ENCODE data around the gene VSIG4. TPM values are rescaled to one million over a fixed set of nuclear protein-coding genes. Genes with fewer than 3 reads are reported as not detected.
"Not testable (repeated sequence)": the region's sequence is repeated elsewhere in the genome, so short reads cannot be mapped to it uniquely, and the experiment has no call there.

Gene VSIG4
- total RNA-seq, 1 experiment from 2014 or later = not detected

GRCh38 chrX:66071126-66071525 is 31.2 kb upstream of the VSIG4 start:
- Histone ChIP-seq H3K27ac (ENCODE audit: low read length) (no peak overlapping the region), H3K9ac (ENCODE audit: low read length) (no peak overlapping the region), H3K36me3 (ENCODE audit: low read depth, low read length) (no peaks in the 10 kb centered on the region), H4K20me1 (ENCODE audit: low read length) (no peaks in the 10 kb centered on the region), H3K9me2 (replicated peaks; ENCODE audit: low read length) (no peaks in the 10 kb centered on the region), H3K9me3 (ENCODE audit: low read length) (no peaks in the 10 kb centered on the region), H2AFZ (ENCODE audit: low read length) (no peak overlapping the region), H3K4me1 (ENCODE audit: insufficient read depth, low read length) (no peaks in the 10 kb centered on the region), H3K4me3 (ENCODE audit: low read length) (no peak overlapping the region), H3K79me2 (ENCODE audit: low read length) (no peaks in the 10 kb centered on the region), H3K27me3 (ENCODE audit: low read length) (no peaks in the 10 kb centered on the region), H3K4me2 (ENCODE audit: low read length) (no peak overlapping the region), H3F3A (ENCODE audit: low read length, unreplicated experiment) (no peaks in the 10 kb centered on the region)
- TF ChIP-seq EZH2phosphoT487 (IDR thresholded peaks at IDR 0.05; ENCODE audit: borderline replicate concordance, low read length) = no peak
- TF ChIP-seq EZH2 (IDR thresholded peaks at IDR 0.05; ENCODE audit: low read length, unreplicated experiment) = no peak
- no peak for TF ChIP-seq CTCF (conservative IDR thresholded peaks at IDR 0.05; ENCODE audit: low read depth, low read length)
- ChIA-PET POLR2A (ENCODE audit: unreplicated experiment) (no interaction called here), CTCF (no interaction called here)
- intact Hi-C loops (cut with micrococcal nuclease) = no loop called here
- no TSS peak for BruUV-seq (replicated peaks)
- DNase-seq (no peak), ATAC-seq (no peak)

GRCh38 chrX:66064261-66064660 is 24.4 kb upstream of the VSIG4 start:
- DNase-seq (no peak), ATAC-seq (no peak)
- Histone ChIP-seq H3K79me2 (ENCODE audit: low read length) (no peaks in the 10 kb centered on the region), H4K20me1 (ENCODE audit: low read length) (no peaks in the 10 kb centered on the region), H3K27ac (ENCODE audit: low read length) (no peak overlapping the region), H2AFZ (ENCODE audit: low read length) (no peak overlapping the region), H3K36me3 (ENCODE audit: low read depth, low read length) (no peaks in the 10 kb centered on the region), H3K4me3 (ENCODE audit: low read length) (no peak overlapping the region), H3F3A (ENCODE audit: low read length, unreplicated experiment) (no peaks in the 10 kb centered on the region), H3K27me3 (ENCODE audit: low read length) (no peaks in the 10 kb centered on the region), H3K9ac (ENCODE audit: low read length) (no peak overlapping the region), H3K9me3 (ENCODE audit: low read length) (no peaks in the 10 kb centered on the region), H3K4me2 (ENCODE audit: low read length) (no peak overlapping the region), H3K4me1 (ENCODE audit: insufficient read depth, low read length) (no peaks in the 10 kb centered on the region), H3K9me2 (replicated peaks; ENCODE audit: low read length) (no peaks in the 10 kb centered on the region)
- ChIA-PET POLR2A (ENCODE audit: unreplicated experiment) (no interaction called here), CTCF (no interaction called here)
- intact Hi-C loops (cut with micrococcal nuclease) = no loop called here
- no peak for TF ChIP-seq EZH2 (IDR thresholded peaks at IDR 0.05; ENCODE audit: low read length, unreplicated experiment)
- TF ChIP-seq CTCF (conservative IDR thresholded peaks at IDR 0.05; ENCODE audit: low read depth, low read length) = no peak
- no peak for TF ChIP-seq EZH2phosphoT487 (IDR thresholded peaks at IDR 0.05; ENCODE audit: borderline replicate concordance, low read length)
- no TSS peak for BruUV-seq (replicated peaks)

- H3K4me3 ChIP-seq (ENCODE audit: low read length); intact Hi-C loops (cut with micrococcal nuclease); H3K4me2 ChIP-seq (ENCODE audit: low read length); ATAC-seq; H3K27ac ChIP-seq (ENCODE audit: low read length); H3F3A ChIP-seq (ENCODE audit: low read length, unreplicated experiment); H3K4me1 ChIP-seq (ENCODE audit: insufficient read depth, low read length); H2AFZ ChIP-seq (ENCODE audit: low read length); BruUV-seq (replicated peaks); H3K79me2 ChIP-seq (ENCODE audit: low read length); CTCF ChIA-PET; DNase-seq; H3K9me3 ChIP-seq (ENCODE audit: low read length); H3K9ac ChIP-seq (ENCODE audit: low read length); H4K20me1 ChIP-seq (ENCODE audit: low read length); H3K27me3 ChIP-seq (ENCODE audit: low read length); H3K9me2 ChIP-seq (replicated peaks; ENCODE audit: low read length); POLR2A ChIA-PET (ENCODE audit: unreplicated experiment); H3K36me3 ChIP-seq (ENCODE audit: low read depth, low read length): not testable (repeated sequence)
These were observed 17.1 kb upstream of the VSIG4 start for GRCh38 chrX:66057019-66057418.

Data from PC-3 (cell line).